Skeletal muscle satellite cell (primary cell): ENCODE measurements around the gene RPA4.

Experiments used
- H3K27me3 ChIP-seq: 2 replicates; pipeline ENCODE4 v1.7.0; 2013; ENCODE audit warnings: low read length; ENCODE audit not compliant: control insufficient read depth, insufficient read depth
- H3K36me3 ChIP-seq: 2 replicates; pipeline ENCODE4 v1.7.0; 2013; ENCODE audit warnings: mild to moderate bottlenecking, control low read depth, low read length; ENCODE audit not compliant: insufficient read depth
- H3K4me1 ChIP-seq: 2 replicates; pipeline ENCODE4 v1.7.0; 2013; ENCODE audit warnings: low read length; ENCODE audit not compliant: control insufficient read depth, insufficient read depth
- H3K4me2 ChIP-seq: 2 replicates; pipeline ENCODE4 v1.7.0; 2013; ENCODE audit warnings: mild to moderate bottlenecking, low read length
- H3K4me3 ChIP-seq: 2 replicates; pipeline ENCODE4 v1.7.0; 2013; ENCODE audit warnings: low read length
- H3K9ac ChIP-seq: 2 replicates; pipeline ENCODE4 v1.7.0; 2013; ENCODE audit warnings: mild to moderate bottlenecking, low read depth, low read length, moderate library complexity
- H3K9me3 ChIP-seq: replicated peaks from 2 replicates; pipeline ENCODE4 v1.7.0; 2013; ENCODE audit warnings: mild to moderate bottlenecking, control low read depth, low read length

Gene RPA4

DNA sequence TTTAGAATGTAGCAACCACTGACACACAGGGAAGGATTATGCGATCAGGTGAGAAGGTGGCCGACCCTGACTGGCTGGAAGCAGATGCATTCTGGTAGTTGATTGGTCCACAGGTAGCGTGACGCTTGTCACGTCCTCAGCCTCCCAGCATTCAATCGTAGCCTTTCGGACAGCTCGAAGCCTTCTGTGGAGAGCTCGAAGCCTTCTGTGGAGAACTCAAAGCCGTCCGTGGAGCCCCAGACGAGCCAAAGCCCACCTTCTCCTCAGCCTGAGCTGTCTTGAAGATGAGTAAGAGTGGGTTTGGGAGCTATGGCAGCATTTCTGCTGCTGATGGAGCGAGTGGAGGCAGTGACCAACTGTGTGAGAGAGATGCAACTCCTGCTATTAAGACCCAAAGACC is 319 bp downstream of the RPA4 start:
- Histone ChIP-seq H3K4me2 (no peak overlapping the region), H3K27me3 (no peaks in the 10 kb centered on the region), H3K4me3 (no peak overlapping the region), H3K36me3 (peaks cover 3% of the 10 kb centered on the region), H3K4me1 (no peaks in the 10 kb centered on the region), H3K9me3 (no peaks in the 10 kb centered on the region), H3K9ac (no peak overlapping the region)

DNA sequence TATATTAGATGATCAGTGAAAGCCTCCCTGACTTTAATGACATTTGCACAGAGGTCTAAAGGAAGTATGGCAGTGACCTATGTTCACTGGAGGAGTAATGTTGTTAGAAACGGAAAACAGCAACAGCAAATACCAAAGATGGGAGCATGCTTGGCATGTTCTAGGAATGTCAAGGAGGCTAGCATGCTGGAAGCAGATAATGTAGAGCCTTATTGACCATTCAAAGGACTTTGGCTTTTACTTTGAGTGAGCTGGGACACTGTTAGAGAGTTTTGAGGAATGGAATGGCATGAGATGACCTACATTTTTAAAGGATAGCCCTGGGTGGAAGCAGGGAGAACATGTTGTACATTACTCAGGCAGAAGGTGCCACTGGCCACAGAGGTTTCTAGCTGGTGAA is 6.0 kb downstream of the RPA4 start:
- Histone ChIP-seq H3K4me3 (no peak overlapping the region), H3K36me3 (no peaks in the 10 kb centered on the region), H3K9me3 (no peaks in the 10 kb centered on the region), H3K4me1 (no peaks in the 10 kb centered on the region), H3K4me2 (no peak overlapping the region), H3K27me3 (no peaks in the 10 kb centered on the region), H3K9ac (no peak overlapping the region)

DNA sequence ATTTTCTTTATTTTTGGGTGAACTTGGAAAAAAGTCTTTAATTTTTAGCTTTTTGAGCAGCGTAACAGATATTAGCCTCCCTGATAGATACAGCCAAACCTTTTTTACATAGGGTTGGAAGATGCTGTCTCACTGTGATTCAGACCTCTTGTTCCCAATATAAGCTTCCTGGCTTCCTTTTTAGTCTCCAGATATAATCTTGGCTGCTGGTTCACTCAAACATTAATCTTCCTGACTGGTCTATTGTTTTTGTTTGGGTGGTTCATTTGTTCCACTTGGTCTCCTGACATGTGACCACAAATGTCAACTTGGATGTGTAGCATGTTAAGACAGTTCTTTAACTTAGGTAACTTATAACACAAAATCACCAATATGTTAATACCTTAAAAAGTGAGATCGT is 23.0 kb downstream of the RPA4 start:
- H3K9ac ChIP-seq: no peak overlapping the region
- no peaks in the 10 kb centered on the region for H3K36me3 ChIP-seq

DNA sequence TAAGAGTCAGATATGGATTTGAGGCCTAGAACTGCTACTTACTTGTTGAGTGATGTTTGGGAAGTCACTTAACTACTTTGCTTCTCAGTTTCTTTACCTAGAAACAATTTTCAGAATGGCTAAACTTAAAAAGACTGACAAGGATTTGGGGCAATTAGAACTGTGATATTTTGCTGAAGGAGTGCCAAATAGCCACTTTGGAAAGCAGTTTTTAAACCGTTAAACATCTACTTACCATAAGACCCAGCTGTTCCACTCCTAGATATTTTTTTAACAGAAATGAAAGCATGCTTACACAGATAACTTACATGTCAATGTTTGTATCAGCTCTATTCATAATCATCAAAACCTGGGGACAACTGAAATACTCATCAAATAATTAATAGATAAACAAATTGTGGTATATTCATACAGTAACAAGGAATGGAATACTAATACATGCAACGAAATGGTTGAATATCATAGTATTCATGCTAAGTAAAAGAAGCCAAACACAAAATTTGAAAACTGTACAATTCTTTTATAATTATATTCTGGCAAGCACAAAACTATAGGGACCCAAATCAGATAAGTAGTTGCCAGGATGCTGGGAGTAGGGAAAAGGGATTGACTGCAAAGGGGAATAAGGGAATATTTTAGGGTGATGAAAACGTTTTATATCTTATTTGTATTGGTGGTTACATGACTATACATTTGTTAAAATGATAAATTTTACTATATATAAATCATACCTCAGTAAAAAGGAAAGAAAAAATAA is 24.0 kb downstream of the RPA4 start:
- Histone ChIP-seq H3K4me2 (no peak overlapping the region), H3K9me3 (no peaks in the 10 kb centered on the region), H3K9ac (no peak overlapping the region), H3K4me3 (no peak overlapping the region), H3K27me3 (no peaks in the 10 kb centered on the region), H3K36me3 (no peaks in the 10 kb centered on the region), H3K4me1 (peaks cover 13% of the 10 kb centered on the region)

More for the DNA sequence above, 23.0 kb downstream of the RPA4 start:
- H3K4me3 ChIP-seq: no peak overlapping the region
- no peaks in the 10 kb centered on the region for H3K9me3 ChIP-seq
- no peaks in the 10 kb centered on the region for H3K27me3 ChIP-seq
- no peak overlapping the region for H3K4me2 ChIP-seq
- peaks cover 13% of the 10 kb centered on the region for H3K4me1 ChIP-seq

- peak overlapping the region; percentile 30 for H3K9ac ChIP-seq
- H3K36me3 ChIP-seq: no peaks in the 10 kb centered on the region
- peaks cover 13% of the 10 kb centered on the region for H3K4me1 ChIP-seq
- H3K4me2 ChIP-seq: peak overlapping the region; percentile 37
- H3K9me3 ChIP-seq: no peaks in the 10 kb centered on the region
- H3K4me3 ChIP-seq: no peak overlapping the region
- no peaks in the 10 kb centered on the region for H3K27me3 ChIP-seq
Measured at GRCh38 chrX:96909291-96909690, 25.6 kb downstream of the RPA4 start.

DNA sequence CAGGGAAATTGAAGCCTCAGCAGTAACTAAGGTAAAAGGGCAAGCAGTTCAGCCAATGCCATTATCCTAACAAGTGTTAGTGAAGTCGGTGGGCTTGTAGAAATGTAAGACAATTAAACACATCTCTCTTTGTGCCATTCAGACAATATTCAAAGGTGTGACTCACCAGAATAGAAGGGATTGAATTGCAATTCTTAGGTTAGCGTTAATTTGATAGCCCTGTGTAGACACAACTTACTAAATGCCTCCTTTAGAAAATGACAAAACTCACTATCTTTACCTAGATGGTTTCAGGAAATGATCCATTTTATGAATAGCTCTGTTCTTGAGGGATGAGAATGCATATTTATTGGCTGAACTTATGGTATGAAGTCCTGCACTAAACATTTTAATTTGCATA is 35.2 kb downstream of the RPA4 start:
- H3K4me2 ChIP-seq: no peak overlapping the region
- no peak overlapping the region for H3K9ac ChIP-seq
- no peaks in the 10 kb centered on the region for H3K9me3 ChIP-seq
- H3K27me3 ChIP-seq: no peaks in the 10 kb centered on the region
- H3K4me3 ChIP-seq: no peak overlapping the region
- no peaks in the 10 kb centered on the region for H3K36me3 ChIP-seq
- no peaks in the 10 kb centered on the region for H3K4me1 ChIP-seq

GRCh38 chrX:96919672-96920071 is 36.0 kb downstream of the RPA4 start:
- no peak overlapping the region for H3K4me3 ChIP-seq
- no peak overlapping the region for H3K9ac ChIP-seq
- no peaks in the 10 kb centered on the region for H3K9me3 ChIP-seq
- no peak overlapping the region for H3K4me2 ChIP-seq
- no peaks in the 10 kb centered on the region for H3K4me1 ChIP-seq
- no peaks in the 10 kb centered on the region for H3K27me3 ChIP-seq
- no peaks in the 10 kb centered on the region for H3K36me3 ChIP-seq

DNA sequence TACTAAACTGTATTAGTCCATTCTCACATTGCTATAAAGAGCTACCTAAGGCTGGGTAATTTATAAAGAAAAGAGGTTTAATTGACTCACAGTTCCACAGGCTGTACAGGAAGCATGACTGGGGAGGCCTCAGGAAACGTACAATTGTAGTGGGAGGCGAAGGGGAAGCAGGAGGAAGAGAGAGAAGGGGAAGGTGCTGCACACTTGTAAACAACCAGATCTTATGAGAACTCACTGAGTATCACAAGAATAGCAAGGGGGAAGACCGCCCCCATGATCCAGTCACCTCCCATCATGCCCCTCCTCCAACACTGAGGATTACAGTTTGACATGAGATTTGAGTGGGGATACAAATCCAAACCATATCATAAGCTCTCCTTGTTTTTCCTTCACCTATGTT is 40.9 kb downstream of the RPA4 start:
- Histone ChIP-seq H3K9me3 (no peaks in the 10 kb centered on the region), H3K36me3 (no peaks in the 10 kb centered on the region), H3K4me1 (no peaks in the 10 kb centered on the region), H3K27me3 (no peaks in the 10 kb centered on the region), H3K4me3 (no peak overlapping the region), H3K9ac (no peak overlapping the region), H3K4me2 (no peak overlapping the region)

DNA sequence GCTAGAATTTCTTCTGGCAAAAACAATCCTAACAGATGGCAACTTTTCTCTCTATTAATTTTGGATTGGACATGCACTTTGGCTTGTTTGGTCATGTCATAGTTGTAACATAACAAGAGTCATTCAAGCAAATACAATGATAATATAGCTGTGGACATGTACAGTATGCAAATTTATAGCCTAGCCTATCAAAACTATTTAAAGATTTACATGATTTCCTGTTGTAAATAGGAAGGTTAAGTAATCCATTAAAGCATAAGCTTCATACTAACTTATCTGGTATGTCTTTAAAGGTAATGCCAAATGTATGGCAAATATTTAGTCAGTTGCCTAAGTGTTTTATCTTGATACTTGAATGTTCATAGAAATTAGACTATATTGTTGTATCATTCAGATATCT is 45.3 kb downstream of the RPA4 start:
- Histone ChIP-seq H3K27me3 (no peaks in the 10 kb centered on the region), H3K9ac (no peak overlapping the region), H3K4me1 (no peaks in the 10 kb centered on the region), H3K4me3 (no peak overlapping the region), H3K9me3 (no peaks in the 10 kb centered on the region), H3K4me2 (no peak overlapping the region), H3K36me3 (no peaks in the 10 kb centered on the region)
